HEK293 (cell line): ENCODE data around the gene ARHGAP45.
A peak's percentile ranks its signal among the peaks of the same experiment; 100 is the strongest.

ENCODE experiments used
- CTCF ChIA-PET: fragments of 350-600 bp; formaldehyde crosslinking; extraction: SDS; loops from one replicate; lab custom pipeline; 2021; ENCODE audit warnings: antibody characterized with exemption; lab: Yijun Ruan, JAX
- POLR2A ChIA-PET: fragments of 300-600 bp; formaldehyde crosslinking; extraction: SDS; loops from one replicate; lab custom pipeline; 2020; ENCODE audit warnings: antibody characterized with exemption, inconsistent platforms; lab: Yijun Ruan, JAX
- H3K27ac ChIP-seq: fragments of 200-500 bp; sonication (Bioruptor generic); 2 replicates; pipeline ENCODE4 v1.5.1; 2014; ENCODE audit warnings: low read depth, low read length, control low read depth, inconsistent platforms; ENCODE audit errors: extremely low read depth
- H3K36me3 ChIP-seq, 2 experiments: fragments of 200-500 bp in 1 of 2; sonication (Bioruptor generic) in 1 of 2; 1 replicate in 1 of 2; 2 replicates in 1 of 2; pipeline ENCODE4 v1.5.1; 2014 to 2017; ENCODE audit warnings: inconsistent platforms in 2 of 2, low read length in 2 of 2; ENCODE audit not compliant: control insufficient read depth in 2 of 2, insufficient read depth in 1 of 2
- H3K4me1 ChIP-seq: fragments of 200-500 bp; sonication (Bioruptor generic); 2 replicates; pipeline ENCODE4 v1.5.1; 2014; ENCODE audit warnings: mild to moderate bottlenecking, low read length, inconsistent platforms; ENCODE audit not compliant: control insufficient read depth, insufficient read depth
- H3K4me3 ChIP-seq: 2 replicates; pipeline ENCODE4 v1.5.1; 2011; ENCODE audit warnings: low read depth, mild to moderate bottlenecking, control low read depth, low read length, moderate library complexity
- H3K9me3 ChIP-seq: fragments of 200-500 bp; sonication (Bioruptor generic); 2 replicates; pipeline ENCODE4 v1.5.1; 2014; ENCODE audit warnings: low read depth, low read length, inconsistent platforms; ENCODE audit not compliant: control insufficient read depth, insufficient read depth
- GLIS1 ChIP-seq: fragments of 450-650 bp; formaldehyde crosslinking; IDR thresholded peaks from 2 replicates; pipeline ENCODE4 v1.5.1; 2016; ENCODE audit warnings: missing biosample characterization, missing genetic modification characterization
- INSM2 ChIP-seq: fragments of 450-650 bp; formaldehyde crosslinking; IDR thresholded peaks from 2 replicates; pipeline ENCODE4 v1.5.1; 2016; ENCODE audit warnings: missing biosample characterization, missing genetic modification characterization
- KLF8 ChIP-seq: fragments of 450-650 bp; formaldehyde crosslinking; IDR thresholded peaks from 2 replicates; pipeline ENCODE4 v1.5.1; 2016; ENCODE audit warnings: missing biosample characterization, missing genetic modification characterization
- PRDM6 ChIP-seq: fragments of 450-650 bp; formaldehyde crosslinking; IDR thresholded peaks from 2 replicates; pipeline ENCODE4 v1.5.1; 2017; ENCODE audit warnings: missing biosample characterization, missing genetic modification characterization
- ZBTB20 ChIP-seq: fragments of 450-650 bp; formaldehyde crosslinking; IDR thresholded peaks from 2 replicates; pipeline ENCODE4 v1.5.1; 2016; ENCODE audit warnings: missing biosample characterization, missing genetic modification characterization
- ZIC2 ChIP-seq: fragments of 450-650 bp; formaldehyde crosslinking; IDR thresholded peaks from 2 replicates; pipeline ENCODE4 v1.5.1; 2016; ENCODE audit warnings: missing biosample characterization, missing genetic modification characterization
- ZNF10 ChIP-seq: fragments of 450-650 bp; formaldehyde crosslinking; IDR thresholded peaks from 2 replicates; pipeline ENCODE4 v1.5.1; 2017; ENCODE audit warnings: missing biosample characterization, missing genetic modification characterization
- ZNF121 ChIP-seq: fragments of 450-650 bp; formaldehyde crosslinking; IDR thresholded peaks from 2 replicates; pipeline ENCODE4 v1.5.1; 2016; ENCODE audit warnings: missing biosample characterization, missing genetic modification characterization
- ZNF140 ChIP-seq: fragments of 450-650 bp; formaldehyde crosslinking; IDR thresholded peaks from 2 replicates; pipeline ENCODE4 v1.5.1; 2016; ENCODE audit warnings: missing biosample characterization, missing genetic modification characterization
- ZNF341 ChIP-seq: fragments of 450-650 bp; formaldehyde crosslinking; IDR thresholded peaks from 2 replicates; pipeline ENCODE4; 2016; ENCODE audit warnings: low read depth, missing biosample characterization, missing genetic modification characterization
- ZNF366 ChIP-seq: fragments of 450-650 bp; formaldehyde crosslinking; conservative IDR thresholded peaks from 2 replicates; pipeline ENCODE4 v1.5.1; 2016; ENCODE audit warnings: missing biosample characterization, missing genetic modification characterization
- ZNF518A ChIP-seq: fragments of 450-650 bp; formaldehyde crosslinking; conservative IDR thresholded peaks from 2 replicates; pipeline ENCODE4 v1.5.1; 2016; ENCODE audit warnings: low read depth, missing biosample characterization, missing genetic modification characterization
- ZNF560 ChIP-seq: fragments of 450-650 bp; formaldehyde crosslinking; IDR thresholded peaks from 2 replicates; pipeline ENCODE4 v1.5.1; 2017; ENCODE audit warnings: missing biosample characterization, missing genetic modification characterization, borderline replicate concordance
- ZNF585B ChIP-seq: fragments of 450-650 bp; formaldehyde crosslinking; IDR thresholded peaks from 2 replicates; pipeline ENCODE4 v1.5.1; 2016; ENCODE audit warnings: missing biosample characterization, missing genetic modification characterization

The ARHGAP45 gene

GRCh38 chr19:1123381-1123780 lies 56.4 kb downstream of the ARHGAP45 start (continued):
- TF ChIP-seq INSM2 (tag by site-specific recombination), result no peak

- H3K27ac ChIP-seq, result no peak overlapping the region
- CTCF ChIA-PET, result interaction anchor here (1.0 to 1.1 kb wide), 2 partner anchors 63 to 116 kb away, joined by 3 read pairs; no protein-coding TSS in a partner anchor
- H3K4me1 ChIP-seq, result no peaks in the 10 kb centered on the region
- POLR2A ChIA-PET, result interaction anchor here (0.7 kb wide), 1 partner anchor 92 kb away, joined by 8 read pairs; no protein-coding TSS in a partner anchor
- TF ChIP-seq ZNF341 (tag by site-specific recombination) (no peak), ZIC2 (tag by site-specific recombination) (peak; percentile 89), ZNF140 (tag by site-specific recombination) (no peak), GLIS1 (tag by site-specific recombination) (peak; percentile 27)
- no peak overlapping the region for H3K4me3 ChIP-seq
- no peaks in the 10 kb centered on the region for H3K9me3 ChIP-seq
- peaks cover 7 to 54% of the 10 kb centered on the region in 2 experiments; a peak in 2 of 3 replicates for H3K36me3 ChIP-seq
These were observed 57.1 kb downstream of the ARHGAP45 start for GRCh38 chr19:1123885-1124677.

- TF ChIP-seq ZNF10 (tag by site-specific recombination) (no peak), ZNF121 (tag by site-specific recombination) (0 out of 2 replicates have a peak, but pooled peaks have one; percentile 10)
These were observed 58.9 kb downstream of the ARHGAP45 start for GRCh38 chr19:1125601-1126467.

GRCh38 chr19:1126984-1127760 lies 60.2 kb downstream of the ARHGAP45 start:
- ChIA-PET CTCF (interaction anchor here (2.1 kb wide), 1 partner anchor 14 kb away, joined by 4 read pairs; no protein-coding TSS in a partner anchor), POLR2A (no interaction called here)
- TF ChIP-seq GLIS1 (tag by site-specific recombination) (no peak), ZNF560 (tag by site-specific recombination) (no peak), ZNF518A (tag by site-specific recombination) (no peak), ZBTB20 (no peak), ZNF366 (tag by site-specific recombination) (no peak), ZNF585B (tag by site-specific recombination) (no peak), PRDM6 (no peak), KLF8 (tag by site-specific recombination) (no peak)
- Histone ChIP-seq H3K4me3 (no peak overlapping the region), H3K9me3 (no peaks in the 10 kb centered on the region), H3K4me1 (no peaks in the 10 kb centered on the region), H3K36me3 (peaks cover 0 to 36% of the 10 kb centered on the region in 2 experiments; a peak in 2 of 3 replicates), H3K27ac (no peak overlapping the region)

More at GRCh38 chr19:1125601-1126467, 58.9 kb downstream of the ARHGAP45 start:
- Histone ChIP-seq H3K4me3 (no peak overlapping the region), H3K4me1 (no peaks in the 10 kb centered on the region), H3K9me3 (no peaks in the 10 kb centered on the region), H3K36me3 (peaks cover under 1 to 45% of the 10 kb centered on the region in 2 experiments; a peak in 2 of 3 replicates), H3K27ac (no peak overlapping the region)
- CTCF ChIA-PET, result no interaction called here
- POLR2A ChIA-PET, result no interaction called here
